ENCODE data around the gene STOM.

STOM gene

GRCh38 chr9:121368745-121369144 lies 1.3 kb downstream of the STOM start:
- DNase-seq = no peak

GRCh38 chr9:121368138-121368522 lies 1.9 kb downstream of the STOM start:
- no peak for DNase-seq

- DNase-seq = no peak
Measured at GRCh38 chr9:121367306-121368137, 2.5 kb downstream of the STOM start.

GRCh38 chr9:121366611-121367192 lies 3.3 kb downstream of the STOM start:
- no peak for DNase-seq

- no peak for DNase-seq
Measured at GRCh38 chr9:121365564-121365963, 4.5 kb downstream of the STOM start.

GRCh38 chr9:121364886-121365285 lies 5.2 kb downstream of the STOM start:
- DNase-seq = no peak

- DNase-seq = no peak
Measured at GRCh38 chr9:121364077-121364476, 6.0 kb downstream of the STOM start.

GRCh38 chr9:121363622-121363961 lies 6.5 kb downstream of the STOM start:
- no peak for DNase-seq

- no peak for DNase-seq
Measured at GRCh38 chr9:121362813-121363621, 7.0 kb downstream of the STOM start.

- DNase-seq = no peak
Measured at GRCh38 chr9:121360601-121361374, 9.3 kb downstream of the STOM start.

GRCh38 chr9:121359351-121360294 lies 10.4 kb downstream of the STOM start:
- no peak for DNase-seq

- DNase-seq = no peak
Measured at GRCh38 chr9:121358751-121359150, 11.3 kb downstream of the STOM start.

GRCh38 chr9:121357011-121357410 lies 13.0 kb downstream of the STOM start:
- no peak for DNase-seq

- no peak for DNase-seq
Measured at GRCh38 chr9:121354762-121355161, 15.3 kb downstream of the STOM start.

- no peak for DNase-seq
Measured at GRCh38 chr9:121354141-121354540, 15.9 kb downstream of the STOM start.

- DNase-seq = no peak
Measured at GRCh38 chr9:121353241-121354061, 16.6 kb downstream of the STOM start.

- peak; percentile 35 for DNase-seq
Measured at GRCh38 chr9:121350993-121351561, 19.0 kb downstream of the STOM start.

- DNase-seq = no peak
Measured at GRCh38 chr9:121350036-121350435, 20.0 kb downstream of the STOM start.

GRCh38 chr9:121349009-121349408 lies 21.0 kb downstream of the STOM start:
- no peak for DNase-seq

- no peak for DNase-seq
Measured at GRCh38 chr9:121348221-121348620, 21.8 kb downstream of the STOM start.

GRCh38 chr9:121345070-121345469 lies 25.0 kb downstream of the STOM start:
- DNase-seq = no peak
